Umbilical cord (tissue), 2 donors: ENCODE data around the gene TNFRSF6B. TPM values are rescaled to one million over a fixed set of nuclear protein-coding genes. Genes with fewer than 3 reads are reported as not detected.

Source experiments
- DNase-seq: peaks from one replicate; pipeline ENCODE4 v3.0.0-alpha.2; 2015; ENCODE audit warnings: low spot score
- total RNA-seq: library from RNA; depleted of rRNA; stranded (reverse); fragments of >200 nt; gene quantifications from one replicate; pipeline ENCODE4 v1.2.3, GENCODE V29; 2014; ENCODE audit warnings: low replicate concordance; ENCODE audit not compliant: insufficient read depth

The TNFRSF6B gene
- total RNA-seq, 1 donor from 2014 or later, result not detected

GRCh38 chr20:63682384-63683139 is 13.9 kb upstream of the TNFRSF6B start:
- peak; percentile 50 for DNase-seq

DNA sequence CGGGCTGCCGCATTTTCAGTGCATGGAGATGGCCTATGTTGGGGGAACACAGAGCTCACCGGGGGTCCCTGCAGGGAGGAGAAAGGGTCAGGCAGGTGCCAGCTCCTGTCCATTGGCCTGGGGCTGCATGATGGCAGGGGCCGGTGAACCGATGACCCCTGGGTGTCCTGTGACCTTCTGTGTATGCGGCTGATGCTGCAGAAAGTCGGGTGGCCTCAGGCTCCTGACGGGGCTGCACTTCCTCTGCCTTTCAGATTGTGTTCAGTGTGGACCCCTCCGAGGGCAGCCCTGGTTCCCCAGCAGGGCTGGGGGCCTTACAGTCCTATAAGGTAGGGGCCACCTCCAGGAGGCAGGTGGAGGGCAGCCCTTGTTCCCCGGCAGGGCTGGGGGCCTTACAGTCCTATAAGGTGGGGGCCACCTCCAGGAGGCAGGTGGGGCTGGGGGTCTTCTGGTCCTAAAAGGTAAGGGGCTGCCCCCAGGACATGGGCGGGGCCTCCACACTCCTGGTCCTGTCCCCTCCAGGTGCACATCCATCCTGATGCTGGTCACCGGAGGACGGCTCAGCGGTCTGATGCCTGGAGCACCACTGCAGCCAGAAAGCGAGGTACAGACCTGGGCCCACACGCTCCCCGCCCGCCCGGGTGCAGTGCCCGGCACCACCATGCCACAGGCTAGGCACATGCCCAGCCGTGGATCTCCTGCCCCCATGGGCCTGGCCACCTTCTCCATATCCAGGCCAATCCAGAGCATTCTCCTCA is 11.0 kb upstream of the TNFRSF6B start:
- DNase-seq, result no peak

GRCh38 chr20:63686094-63686491 is 10.4 kb upstream of the TNFRSF6B start:
- no peak for DNase-seq

GRCh38 chr20:63686492-63687321 is 9.7 kb upstream of the TNFRSF6B start:
- DNase-seq, result peak; percentile 72

GRCh38 chr20:63687419-63688178 is 8.9 kb upstream of the TNFRSF6B start:
- no peak for DNase-seq

- no peak for DNase-seq
Observed at GRCh38 chr20:63688228-63689045, 8.0 kb upstream of the TNFRSF6B start.

DNA sequence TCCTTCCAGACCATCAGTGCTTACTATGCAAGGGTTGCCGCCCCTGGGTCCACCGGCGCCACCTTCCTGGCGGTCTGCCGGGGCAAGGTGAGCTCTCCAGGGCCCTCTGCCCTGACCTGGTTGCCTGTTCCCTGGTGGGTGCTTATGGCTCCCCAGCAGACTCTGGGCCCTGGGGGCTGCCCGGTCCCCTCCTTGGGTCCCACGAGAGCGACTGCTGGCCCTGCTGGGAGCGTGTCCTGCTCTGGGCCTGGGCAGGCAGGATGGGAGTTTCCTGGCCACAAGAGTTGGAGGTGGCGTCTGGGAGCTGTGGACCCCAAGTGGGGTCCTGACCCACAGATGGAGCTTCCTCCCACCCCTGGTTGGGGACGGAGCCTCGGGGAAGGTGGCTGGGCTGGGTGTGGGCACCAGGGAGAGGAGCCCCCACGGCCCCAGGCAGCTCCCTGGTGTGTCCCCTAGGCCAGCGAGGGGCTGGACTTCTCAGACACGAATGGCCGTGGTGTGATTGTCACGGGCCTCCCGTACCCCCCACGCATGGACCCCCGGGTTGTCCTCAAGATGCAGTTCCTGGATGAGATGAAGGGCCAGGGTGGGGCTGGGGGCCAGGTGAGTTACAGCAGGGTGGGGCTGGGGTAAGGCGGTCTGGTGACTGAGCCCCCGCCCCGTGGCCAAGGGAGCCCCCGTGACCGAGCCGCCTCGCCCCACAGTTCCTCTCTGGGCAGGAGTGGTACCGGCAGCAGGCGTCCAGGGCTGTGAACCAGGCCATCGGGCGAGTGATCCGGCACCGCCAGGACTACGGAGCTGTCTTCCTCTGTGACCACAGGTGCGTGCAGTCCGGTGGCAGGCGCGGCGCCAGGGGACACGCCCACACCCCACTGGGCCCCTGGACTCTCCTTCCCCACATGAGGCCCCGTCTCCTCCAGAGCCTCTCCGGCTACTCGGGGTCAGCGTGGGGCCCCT is 7.1 kb upstream of the TNFRSF6B start:
- no peak for DNase-seq

DNA sequence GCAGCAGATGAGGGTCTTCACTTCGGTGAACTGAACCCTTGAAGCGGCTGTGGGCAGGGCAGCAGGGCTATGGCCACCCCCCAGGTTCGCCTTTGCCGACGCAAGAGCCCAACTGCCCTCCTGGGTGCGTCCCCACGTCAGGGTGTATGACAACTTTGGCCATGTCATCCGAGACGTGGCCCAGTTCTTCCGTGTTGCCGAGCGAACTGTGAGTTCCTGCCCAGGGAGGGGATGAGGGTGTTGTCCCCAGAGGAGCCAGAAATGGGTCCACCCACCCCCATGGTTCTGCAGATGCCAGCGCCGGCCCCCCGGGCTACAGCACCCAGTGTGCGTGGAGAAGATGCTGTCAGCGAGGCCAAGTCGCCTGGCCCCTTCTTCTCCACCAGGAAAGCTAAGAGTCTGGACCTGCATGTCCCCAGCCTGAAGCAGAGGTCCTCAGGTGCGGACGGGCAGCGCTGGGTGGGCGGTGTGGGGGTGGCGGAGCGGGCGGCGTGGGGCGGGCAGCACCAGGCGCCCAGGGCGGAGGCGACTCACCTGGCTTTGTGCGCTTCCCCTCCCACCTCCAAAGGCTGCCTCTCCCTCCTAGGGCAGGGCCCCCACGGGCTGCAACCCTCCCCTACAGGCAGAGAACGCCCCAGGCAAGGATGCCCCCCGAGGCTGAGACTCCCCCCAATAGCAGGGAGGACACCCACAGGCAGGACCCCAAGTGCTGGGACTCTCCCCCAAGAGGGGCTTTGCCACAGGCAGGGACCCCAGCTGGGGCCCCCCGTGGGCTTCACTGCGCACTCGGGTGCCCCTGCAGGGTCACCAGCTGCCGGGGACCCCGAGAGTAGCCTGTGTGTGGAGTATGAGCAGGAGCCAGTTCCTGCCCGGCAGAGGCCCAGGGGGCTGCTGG is 6.2 kb upstream of the TNFRSF6B start:
- DNase-seq, result no peak

DNA sequence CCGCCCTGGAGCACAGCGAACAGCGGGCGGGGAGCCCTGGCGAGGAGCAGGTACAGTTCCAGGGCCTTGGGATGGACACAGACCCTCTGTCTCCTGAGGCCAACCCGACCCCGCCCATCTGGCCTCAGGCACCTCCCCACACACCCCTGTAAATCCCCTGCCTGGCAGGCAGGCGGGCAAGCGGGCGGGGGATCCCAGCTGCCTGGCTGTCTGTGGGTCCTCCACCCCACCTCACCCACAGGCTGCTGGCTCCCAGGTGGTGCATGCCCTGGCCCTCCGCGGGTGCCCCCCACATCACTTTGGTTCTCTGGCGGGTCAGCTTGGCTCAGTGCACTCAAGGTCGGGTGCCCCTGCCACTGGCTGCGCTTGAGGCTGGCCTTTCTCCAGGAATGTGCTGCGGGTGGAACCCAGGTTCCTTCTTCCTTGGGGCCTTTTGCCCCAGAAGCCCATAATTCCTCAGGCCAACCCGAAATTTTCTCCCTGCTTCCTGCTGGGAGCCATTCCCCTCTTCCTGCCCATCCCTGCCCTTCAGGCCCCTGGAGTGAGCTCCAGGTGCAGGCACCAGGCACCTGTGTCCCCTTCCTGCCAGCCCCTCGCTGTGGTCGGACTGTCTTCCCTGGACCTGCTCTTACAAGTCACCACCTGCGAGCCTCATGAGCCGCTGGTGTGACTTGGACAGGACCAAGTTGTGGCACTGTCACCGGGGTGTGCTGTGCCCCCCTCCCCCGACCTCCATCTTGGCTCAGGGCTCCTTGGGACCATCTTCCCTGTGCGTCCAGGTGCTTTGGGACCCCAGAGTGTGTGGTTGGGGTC is 5.3 kb upstream of the TNFRSF6B start:
- DNase-seq, result no peak

DNA sequence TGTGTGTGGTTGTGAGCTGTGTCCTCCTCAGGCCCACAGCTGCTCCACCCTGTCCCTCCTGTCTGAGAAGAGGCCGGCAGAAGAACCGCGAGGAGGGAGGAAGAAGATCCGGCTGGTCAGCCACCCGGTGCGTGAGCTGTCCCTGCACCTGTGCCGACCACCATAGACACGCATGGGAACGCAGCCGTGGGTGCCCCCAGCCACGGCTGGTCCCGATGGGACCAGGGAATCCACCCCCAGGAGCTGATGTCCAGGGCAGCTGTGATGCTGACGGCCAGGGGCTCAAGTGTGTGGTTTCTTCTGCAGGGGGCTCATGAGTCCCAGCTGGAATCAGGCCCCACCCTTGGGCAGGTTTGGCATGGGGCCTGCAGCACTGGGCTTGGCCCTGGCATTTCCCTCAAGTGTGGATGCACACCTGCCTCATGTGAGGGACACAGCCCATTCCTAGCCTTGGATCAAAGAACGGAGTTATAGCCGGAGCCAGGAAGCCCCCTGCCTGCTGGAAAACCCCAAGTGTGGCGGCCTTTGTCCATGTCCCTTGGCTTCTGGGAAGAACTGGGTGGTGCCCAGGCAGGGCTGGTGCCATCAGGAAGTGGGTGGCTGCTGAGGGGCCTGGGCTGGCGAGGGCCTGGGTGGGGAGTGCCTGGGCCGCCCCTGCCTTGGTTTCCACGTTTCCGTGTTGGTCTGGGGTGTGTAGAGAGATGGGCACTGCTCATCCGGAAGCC is 4.6 kb upstream of the TNFRSF6B start:
- no peak for DNase-seq

- no peak for DNase-seq
Observed at GRCh38 chr20:63692436-63693082, 3.9 kb upstream of the TNFRSF6B start.

DNA sequence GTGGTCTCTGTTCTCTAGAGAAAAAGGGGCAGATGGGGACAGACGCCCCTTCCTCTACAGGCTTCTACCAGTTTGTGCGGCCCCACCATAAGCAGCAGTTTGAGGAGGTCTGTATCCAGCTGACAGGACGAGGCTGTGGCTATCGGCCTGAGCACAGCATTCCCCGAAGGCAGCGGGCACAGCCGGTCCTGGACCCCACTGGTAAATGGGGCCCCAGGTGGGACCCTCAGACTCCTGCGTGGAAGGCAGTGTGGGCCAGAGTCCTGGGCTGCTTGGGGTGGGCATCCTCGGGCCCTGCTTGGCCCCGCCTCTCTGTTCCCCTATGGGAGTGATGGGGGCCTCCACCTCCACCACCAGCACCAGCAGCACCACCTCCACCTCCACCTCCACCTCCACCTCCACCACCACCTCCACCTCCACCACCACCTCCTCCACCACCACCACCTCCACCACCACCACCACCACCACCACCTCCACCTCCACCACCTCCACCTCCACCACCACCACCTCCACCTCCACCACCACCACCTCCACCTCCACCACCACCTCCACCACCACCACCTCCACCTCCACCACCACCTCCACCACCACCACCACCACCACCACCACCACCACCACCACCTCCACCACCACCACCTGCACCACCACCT is 3.2 kb upstream of the TNFRSF6B start:
- no peak for DNase-seq

- no peak for DNase-seq
Observed at GRCh38 chr20:63693733-63694583, 2.5 kb upstream of the TNFRSF6B start.

DNA sequence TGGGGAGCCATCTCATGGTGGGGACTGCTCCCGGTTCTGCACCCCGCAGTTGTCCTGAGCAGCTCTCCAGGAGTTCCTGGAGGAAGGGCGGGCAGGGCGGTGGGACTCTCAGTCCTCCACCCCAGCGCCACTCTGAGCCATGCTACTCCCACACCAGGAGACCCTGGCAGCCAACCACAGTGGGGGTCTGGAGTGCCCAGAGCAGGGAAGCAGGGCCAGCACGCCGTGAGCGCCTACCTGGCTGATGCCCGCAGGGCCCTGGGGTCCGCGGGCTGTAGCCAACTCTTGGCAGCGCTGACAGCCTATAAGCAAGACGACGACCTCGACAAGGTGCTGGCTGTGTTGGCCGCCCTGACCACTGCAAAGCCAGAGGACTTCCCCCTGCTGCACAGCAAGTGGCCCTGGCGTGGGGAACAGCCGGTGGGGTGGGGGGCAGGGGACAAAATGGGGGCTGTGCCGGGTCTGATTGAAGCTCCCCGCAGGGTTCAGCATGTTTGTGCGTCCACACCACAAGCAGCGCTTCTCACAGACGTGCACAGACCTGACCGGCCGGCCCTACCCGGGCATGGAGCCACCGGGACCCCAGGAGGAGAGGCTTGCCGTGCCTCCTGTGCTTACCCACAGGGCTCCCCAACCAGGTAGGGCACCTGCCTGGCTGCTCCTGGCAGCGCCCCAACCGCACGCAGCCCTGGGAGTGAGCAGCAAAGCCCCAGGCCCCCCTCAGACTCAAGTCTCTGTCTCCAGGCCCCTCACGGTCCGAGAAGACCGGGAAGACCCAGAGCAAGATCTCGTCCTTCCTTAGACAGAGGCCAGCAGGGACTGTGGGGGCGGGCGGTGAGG is 1.6 kb upstream of the TNFRSF6B start:
- DNase-seq, result no peak
